ENCODE results near the gene MBOAT2.

MBOAT2 gene

DNA sequence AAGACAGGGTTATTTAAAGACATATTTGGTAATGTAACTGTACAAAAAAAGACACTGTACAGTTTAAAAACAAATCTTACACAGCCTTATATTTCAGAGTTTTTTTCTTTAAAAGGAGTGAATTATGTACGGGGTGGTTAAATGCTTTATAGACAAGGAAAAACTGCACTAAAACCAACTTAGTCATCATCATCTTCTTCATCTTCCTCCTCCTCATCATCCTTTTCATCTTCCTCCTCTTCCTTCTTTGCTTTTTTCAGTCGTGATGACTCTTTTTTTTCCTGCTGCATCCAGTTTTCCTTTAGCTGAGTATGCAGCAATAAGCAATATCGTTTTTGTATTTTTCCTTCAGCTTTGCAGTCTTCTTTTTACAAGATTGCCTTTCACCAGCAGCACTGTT, 14.6 kb upstream of the MBOAT2 start:
- no peak for DNase-seq (ENCODE audit: low read depth in 3 of 3)

DNA sequence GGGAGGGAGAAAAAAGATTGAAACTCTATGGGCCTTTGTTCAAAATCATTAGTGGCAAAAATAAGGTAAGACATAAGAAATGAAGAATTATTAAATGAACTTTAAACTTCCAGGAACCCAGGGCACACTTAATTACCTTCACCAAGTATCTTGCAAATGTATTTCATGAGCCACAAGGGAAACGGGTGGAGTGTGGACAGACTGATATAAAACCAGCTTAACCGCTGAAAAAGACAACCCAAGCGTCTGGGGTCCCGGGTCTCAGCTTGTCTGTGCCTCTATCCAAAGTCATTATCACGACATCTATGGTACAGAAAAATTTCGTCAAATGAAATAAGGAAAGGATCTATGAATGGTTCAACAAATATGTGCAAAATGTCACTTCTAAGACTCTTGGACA, 13.9 kb upstream of the MBOAT2 start:
- DNase-seq (ENCODE audit: low read depth in 3 of 3) = no peak

DNA sequence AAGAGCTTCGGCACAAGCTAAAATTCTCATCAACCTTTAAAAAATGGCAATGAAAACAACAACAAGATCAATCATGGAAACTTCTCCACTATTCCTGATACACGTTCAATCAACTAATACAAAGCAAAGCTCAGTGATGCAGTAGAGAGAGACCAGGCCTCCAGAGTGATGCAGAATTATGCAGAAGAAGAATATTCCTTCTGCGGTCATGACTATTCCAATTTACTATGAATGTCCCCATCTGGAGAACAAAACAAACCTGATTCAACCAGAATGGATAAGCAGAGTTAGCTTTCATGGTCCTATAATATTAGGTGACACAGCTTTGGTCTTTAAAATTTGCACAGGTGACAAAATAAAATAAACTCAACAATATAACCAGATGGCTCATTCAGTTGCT, 12.5 kb upstream of the MBOAT2 start:
- no peak for DNase-seq (ENCODE audit: low read depth in 3 of 3)

DNA sequence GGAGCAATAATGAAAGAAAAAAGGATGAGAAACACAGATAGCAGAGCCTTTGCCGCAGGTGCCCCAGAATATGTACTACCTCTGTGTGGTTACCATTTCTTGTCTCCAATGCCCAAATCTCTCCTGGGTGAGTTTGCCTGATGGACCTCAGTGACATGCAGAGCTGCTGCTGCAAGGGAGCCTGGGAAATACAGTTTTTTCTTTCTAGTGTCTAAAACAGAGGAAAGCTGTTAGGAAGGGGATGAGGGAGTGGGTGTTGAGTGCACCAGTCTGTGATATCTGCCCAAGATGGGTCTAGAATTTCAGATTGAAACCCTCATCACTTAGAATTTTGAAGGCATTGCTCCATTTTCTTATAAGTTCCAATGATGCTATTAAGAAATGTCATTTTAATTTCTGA, 9.9 kb upstream of the MBOAT2 start:
- DNase-seq (ENCODE audit: low read depth in 3 of 3) = no peak

DNA sequence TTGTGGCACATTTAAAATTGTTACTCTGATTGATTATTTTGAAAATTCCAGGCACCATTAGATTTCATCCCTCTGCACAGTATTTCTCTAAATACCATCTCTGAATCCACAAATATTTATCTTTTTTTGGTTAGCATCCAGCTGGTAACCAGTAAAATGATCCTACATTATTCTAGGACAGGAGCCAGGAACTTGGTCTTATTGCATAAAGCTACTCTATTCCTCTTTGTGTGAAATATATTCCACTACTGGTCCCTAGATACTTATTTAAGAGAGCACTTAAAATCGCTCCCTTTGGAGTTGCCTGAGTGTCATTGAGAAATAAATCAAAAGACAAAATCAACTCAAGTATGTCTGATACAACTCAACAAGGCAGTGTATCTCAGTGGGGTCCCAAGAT, 7.4 kb upstream of the MBOAT2 start:
- no peak for DNase-seq (ENCODE audit: low read depth in 3 of 3)

DNA sequence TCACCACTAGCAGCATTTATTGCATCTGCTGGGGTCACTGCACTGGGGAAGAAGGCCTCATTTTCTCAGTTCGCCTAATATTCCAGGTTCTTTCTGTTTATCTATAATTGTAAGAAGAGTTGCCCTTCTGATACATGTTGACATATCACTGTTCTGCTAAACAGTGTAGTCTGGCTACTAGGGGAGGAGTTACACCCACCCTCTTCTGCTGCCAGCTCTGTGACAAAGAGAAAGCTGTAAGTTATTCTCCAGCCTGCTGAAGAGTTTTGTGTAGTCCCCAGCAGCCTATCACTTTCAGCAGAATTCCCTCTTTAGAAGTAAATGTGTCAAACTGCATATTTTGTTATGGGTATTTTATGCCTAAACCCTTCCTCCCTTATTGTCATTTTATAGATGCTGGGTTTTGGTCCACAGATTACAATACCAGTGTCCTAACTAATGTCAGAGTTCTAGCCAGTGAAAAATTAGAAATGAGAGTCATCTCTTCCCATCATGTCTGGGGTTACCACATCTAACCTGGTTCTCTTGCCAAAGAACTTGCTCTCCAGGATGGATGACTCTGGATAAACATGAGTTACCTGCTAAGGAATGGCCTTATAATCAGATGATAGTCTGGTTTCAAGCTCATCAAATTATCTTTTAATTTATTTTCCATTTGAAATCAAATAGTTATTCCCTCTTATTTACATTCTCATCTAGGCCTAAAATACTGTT, 5.6 kb upstream of the MBOAT2 start:
- no peak for DNase-seq (ENCODE audit: low read depth in 3 of 3)

DNA sequence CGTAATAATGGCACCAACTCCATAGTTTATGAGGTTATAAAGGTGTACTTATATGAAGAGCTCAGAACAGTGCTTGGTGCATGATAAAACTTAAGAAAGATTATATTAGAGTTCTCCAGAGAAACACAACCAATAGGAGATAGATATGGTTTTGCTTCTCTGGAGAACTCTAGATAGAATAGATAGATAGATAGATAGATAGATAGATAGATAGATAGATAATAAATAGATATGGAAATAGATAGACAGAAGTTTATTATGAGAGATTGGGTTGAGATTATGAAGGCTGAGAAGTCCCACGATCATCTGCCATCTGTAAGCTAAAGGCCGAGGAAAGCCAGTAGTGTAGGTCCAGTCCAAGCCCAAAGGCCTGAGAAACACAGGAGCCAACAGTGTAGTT, 2.9 kb upstream of the MBOAT2 start:
- no peak for DNase-seq (ENCODE audit: low read depth in 3 of 3)

DNA sequence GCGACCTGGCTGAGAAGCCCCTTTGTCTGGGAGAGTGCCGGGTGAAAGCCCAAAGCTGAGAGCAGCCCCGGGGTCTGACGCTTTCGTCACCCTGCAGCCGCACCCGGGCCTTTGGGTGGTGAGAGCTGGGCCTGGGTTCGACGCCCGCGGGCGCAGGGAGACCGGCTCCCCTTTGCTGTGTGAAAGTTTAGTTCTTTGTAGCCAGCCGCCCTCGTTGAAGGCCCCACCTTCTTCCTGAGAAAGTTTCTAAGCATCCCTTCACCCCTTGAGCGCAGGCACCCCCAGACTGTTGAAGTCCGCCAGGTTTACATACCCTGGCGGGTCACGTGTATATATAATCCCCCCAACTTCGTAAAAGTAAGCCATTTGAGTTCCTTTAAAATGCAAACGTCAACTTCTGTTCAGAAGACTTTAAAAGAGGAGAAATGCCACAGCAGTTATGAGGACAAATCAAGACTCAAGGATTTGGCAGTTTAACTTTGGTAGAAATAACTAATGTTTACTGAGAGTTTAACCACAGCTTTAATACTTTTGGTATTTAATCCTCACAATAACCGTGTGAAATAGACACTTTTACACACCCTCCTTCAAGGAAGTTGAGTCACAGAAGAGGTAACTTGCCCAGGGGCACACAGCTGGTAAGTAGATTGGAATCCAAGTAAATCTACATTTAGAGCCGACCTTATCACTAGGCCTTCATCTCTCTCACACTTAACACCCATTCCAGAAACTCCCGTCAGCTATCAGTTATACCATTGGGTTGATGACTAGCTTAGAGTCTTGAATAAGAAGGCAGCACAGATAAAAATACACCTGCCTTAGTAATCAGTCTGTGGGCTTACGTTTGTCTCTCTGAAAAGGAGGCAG, 1.1 kb upstream of the MBOAT2 start:
- no peak for DNase-seq (ENCODE audit: low read depth in 3 of 3)

DNA sequence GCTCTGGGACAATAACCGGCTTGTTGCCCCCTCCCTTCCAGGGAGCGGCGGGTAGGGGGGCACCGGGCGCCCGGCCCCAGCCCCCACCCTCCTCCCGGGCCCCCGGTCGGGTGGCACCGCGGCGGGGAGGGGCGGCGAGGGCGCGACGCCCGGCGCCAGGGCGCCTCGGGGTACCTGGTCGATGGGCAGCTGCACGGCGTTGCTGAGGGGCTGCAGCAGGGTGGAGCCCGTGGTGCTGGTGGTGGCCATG, 193 bp downstream of the MBOAT2 start:
- DNase-seq (ENCODE audit: low read depth in 3 of 3) = no peak

DNA sequence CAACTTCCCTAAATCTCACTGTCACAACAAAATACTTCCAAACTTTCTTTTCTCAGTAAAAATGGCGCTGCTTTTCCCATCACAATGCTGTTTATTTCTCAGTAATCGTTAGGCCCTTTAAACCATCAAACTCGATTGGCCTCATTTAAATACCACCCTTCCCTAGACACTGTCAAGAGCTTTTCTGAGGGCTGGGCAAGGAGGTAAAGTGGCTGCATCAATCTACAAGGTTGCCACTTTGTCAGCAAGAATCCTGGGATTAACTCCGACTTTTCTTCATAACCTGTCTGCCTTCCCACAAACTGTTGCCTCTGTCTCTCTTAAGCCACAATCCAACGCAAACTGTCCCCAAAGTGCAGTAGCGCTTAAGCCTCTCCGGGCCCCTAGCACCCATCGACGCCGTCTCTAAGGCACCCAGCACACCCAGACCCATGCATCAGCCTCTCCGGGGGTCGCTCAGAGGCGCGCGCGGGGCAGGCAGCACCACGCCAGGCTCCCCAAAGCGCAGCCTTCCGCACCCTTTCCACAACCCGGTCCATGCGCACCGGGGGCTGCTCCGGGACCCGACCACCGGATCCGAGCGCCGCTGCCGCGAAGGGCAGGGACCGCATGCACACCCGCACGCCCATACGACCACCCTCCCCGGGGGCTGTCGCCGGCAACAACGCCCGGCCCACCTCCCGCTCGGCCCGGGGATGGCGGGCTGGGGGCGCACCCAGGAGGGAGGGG, 683 bp downstream of the MBOAT2 start:
- DNase-seq (ENCODE audit: low read depth in 3 of 3) = peak in 1 of 3 experiments; percentile 0

DNA sequence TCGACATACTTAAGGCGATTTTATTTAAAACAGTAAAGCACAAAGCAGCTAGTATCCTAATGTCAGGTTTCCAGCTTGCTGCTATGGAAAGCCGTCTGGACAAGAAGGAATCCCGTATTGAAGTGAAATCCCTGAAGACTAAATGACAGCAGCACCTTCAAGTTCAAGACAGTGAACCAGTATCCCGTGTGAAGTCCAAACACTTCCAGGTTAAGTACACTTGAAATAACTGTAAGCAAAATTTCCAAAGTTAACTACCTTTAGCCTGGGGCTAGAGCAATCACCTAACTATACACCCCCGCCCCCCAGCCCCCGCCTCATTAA, 1.2 kb downstream of the MBOAT2 start:
- no peak for DNase-seq (ENCODE audit: low read depth in 3 of 3)

DNA sequence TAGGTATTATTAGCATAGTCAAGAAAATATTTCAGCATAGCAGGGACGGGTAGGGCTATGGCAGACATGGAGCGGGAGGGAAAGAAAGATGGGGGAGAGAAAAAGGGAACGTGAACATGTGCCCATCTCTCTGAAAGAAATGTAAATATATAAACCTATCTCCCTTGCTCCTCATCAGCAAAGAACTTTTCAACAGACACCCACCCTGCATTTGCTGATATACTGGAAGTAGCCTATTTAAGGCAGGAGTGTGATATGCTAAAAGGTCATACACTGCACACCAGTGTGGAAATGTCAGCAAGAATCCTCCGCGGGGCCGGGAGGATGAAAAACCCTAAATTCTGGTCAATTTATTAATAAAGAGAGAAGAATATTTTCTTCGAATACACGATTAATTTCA, 1.7 kb downstream of the MBOAT2 start:
- no peak for DNase-seq (ENCODE audit: low read depth in 3 of 3)

DNA sequence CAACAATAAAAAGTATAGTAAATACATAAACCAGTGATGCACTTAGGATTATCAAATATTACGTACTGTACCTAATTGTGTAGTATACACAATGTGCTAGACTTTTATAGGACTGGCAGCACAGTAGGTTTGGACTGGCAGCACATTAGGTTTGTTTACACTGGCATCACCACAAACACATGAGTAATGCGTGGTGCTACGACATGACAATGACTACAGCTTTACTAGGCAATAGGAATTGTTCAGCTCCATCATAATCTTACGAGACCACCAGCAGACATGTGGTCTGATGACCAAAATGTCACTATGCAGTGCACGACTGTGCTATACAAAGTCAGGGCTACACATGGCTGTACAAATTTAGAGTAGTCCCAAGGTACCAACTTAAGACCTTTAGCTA, 2.3 kb downstream of the MBOAT2 start:
- DNase-seq (ENCODE audit: low read depth in 3 of 3) = no peak

DNA sequence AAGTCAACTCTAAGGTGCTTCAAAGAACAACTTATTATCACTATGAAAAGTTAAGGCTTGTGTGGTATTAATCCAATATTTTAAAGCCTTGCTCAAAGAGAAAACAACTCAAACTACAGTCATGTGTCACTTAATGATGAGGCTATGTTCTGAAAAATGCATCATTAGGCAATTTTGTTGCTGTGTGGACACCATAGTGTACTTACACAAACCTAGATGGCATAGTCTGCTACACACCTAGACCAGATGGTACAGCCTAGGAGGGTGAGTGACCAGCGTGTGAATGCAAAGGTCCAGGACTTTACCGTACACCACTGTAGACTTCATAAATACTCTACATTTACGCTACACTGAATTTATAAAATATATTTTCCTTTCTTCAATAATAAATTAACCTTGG, 3.0 kb downstream of the MBOAT2 start:
- no peak for DNase-seq (ENCODE audit: low read depth in 3 of 3)

DNA sequence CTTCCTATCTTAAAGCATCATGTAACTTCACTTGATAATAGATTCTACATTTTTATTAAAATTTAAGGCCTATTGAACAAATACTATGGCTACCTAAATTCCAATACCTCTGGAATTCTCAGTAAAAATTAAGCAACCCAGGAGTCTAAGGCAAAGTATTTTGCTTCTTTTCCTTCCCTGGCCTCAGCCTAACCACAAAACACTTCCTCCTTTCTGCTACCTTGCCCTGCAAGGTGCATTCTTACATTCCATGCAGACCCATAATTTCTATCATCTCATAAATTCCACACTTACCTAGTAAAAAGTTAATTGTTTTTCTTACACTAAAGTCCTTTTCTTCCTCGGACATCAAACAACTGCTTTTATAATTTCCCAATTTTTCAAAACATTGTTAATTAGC, 3.7 kb downstream of the MBOAT2 start:
- no peak for DNase-seq (ENCODE audit: low read depth in 3 of 3)

DNA sequence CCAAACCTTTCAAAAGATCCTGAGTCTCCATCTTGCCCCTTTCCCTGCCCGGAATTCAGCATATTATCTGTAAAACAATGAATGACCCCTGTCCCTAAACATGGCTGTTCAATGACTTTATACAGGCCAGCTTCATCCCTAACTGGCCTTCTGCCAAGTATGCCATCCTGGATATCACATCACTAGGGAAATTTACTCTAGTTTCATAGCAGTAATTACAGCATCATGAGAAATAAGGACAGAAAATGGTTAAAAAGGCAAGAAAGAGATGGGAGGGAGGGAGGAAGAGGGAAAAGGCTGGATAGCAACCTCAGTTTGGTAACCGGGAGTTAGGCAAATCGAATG, 4.4 kb downstream of the MBOAT2 start:
- DNase-seq (ENCODE audit: low read depth in 3 of 3) = no peak

DNA sequence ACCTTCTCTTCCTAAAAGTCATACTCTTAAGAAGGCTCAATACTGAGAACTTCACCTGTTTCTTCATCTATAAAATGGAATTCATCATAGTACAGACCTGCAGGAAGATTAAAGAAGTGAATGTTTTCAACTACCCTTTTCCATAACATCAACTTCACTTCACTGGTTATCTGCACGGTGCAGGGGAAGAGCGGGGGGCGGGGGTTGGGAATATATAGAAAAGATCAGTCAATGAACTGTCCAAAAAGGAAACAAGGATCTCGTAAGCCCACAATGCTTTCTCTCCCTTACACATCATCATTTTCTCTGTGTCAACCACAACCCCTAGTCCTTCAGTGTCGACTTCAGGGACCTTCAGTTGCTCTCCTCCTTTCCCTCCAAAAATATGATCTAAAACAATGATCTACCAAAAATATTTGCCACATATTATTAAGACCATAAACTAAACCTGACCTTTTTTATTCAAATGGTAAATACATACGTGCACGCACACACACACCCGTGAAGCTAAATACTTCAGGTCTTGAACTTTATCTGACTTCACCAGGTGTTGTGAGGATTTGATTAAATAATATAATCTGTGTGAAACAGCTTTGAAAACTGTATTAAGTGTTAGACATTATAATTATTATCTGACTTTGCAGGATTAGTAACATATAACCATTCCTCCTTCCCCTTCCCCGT, 4.9 kb downstream of the MBOAT2 start:
- DNase-seq (ENCODE audit: low read depth in 3 of 3) = no peak

DNA sequence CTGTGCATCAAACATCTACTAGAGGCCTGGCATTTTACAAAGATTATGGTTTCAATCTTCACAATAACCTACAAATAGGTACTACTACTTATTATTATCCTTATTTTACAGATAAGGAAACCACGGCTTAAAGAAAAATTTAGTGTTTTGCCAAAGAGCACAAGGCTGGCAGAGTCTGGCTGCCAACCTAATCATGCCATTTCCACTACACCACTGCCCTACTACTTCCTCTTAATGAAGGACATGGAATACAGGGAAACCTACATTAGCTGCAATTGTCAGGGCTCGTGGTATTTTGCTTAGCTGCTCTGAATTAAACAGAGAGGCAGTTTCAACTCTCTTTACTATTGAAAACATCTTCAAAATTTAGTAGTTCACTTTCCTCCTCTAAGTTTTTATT, 5.9 kb downstream of the MBOAT2 start:
- DNase-seq (ENCODE audit: low read depth in 3 of 3) = no peak

DNA sequence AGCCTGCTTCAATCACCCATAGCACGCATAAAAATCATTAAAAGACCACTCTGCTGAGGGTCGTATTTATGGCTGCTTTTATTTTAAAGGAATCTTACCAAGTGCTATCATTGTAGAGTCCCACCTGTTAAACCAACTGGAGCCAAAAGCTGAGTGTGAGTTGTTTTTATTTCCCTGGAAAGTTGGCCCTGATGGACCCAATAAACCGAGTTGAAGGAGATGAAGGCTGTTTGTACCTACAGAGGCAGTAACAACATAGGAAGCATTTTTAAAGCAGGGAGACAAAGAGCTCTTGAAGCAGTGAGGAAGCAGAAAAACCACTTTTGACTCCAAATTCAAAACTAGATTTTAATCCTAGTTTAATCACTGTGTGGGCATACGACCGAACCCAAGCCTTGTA, 6.4 kb downstream of the MBOAT2 start:
- no peak for DNase-seq (ENCODE audit: low read depth in 3 of 3)

DNA sequence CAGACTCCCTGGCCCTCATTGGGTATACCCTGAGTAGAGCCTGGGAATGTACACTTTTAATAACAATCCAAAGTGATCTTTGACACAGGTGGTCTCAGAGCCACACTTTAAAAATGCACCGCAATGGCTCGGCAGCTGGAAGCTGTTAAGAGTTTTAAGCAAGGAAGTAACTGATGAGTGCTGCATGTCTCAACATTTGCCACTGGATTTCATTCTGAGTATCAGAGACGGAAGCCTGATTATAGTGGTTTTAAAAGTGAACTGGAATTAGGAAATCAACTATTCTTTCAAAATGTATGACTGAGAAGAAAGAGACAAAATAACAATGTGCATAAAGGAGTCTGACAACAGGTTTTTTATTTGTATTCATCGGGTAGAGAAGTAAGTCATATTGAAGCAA, 7.5 kb downstream of the MBOAT2 start:
- no peak for DNase-seq (ENCODE audit: low read depth in 3 of 3)

DNA sequence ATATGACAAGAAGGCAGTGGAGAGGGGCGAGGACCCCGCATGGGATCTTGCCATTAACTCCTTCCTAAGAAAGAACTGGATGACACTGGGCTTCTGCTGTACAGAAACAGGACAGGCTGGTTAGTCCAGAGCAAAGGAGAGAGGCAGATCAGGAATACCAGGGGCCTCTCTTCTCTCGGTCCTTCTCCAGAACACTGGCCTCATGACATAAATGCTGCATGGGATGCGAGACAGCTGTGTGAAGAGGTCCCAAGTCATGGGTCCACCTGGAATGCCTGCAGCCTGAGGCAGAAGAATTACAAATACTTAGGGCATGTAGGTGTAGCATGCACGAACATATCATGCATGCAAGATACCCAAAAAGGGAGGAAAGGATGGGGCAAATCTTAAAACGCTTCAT, 9.1 kb downstream of the MBOAT2 start:
- no peak for DNase-seq (ENCODE audit: low read depth in 3 of 3)

DNA sequence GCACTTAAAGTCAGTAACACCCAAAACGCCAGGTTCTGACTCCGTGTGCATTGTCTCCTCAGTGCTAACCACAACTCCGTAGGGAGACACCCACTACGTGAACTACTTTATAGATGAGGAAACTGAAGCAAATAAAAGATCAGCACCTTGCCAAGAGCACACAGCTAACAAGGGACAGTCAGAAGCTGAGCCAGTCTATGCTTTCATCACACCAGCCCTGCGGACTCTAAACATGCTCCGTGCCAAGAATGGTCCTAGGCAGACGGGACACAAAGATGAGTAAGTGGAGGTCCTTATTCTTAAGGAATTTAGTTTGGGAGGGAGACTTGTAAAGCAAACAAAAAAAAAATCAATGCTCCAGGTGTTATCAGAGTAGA, 9.6 kb downstream of the MBOAT2 start:
- no peak for DNase-seq (ENCODE audit: low read depth in 3 of 3)
